Left ventricle myocardium superior (tissue), 1 donor: ENCODE data around the gene AGAP1. TPM values are rescaled to one million over a fixed set of nuclear protein-coding genes. Genes with fewer than 3 reads are reported as not detected.
A peak's percentile ranks its signal among the peaks of the same experiment; 100 is the strongest.

Experiments
- ATAC-seq: fragments of 200-7000 bp; cut with Tn5 transposase; one replicate; pipeline ENCODE4 v1.9.1; 2020; ENCODE audit warnings: mild to moderate bottlenecking, moderate library complexity
- DNase-seq: peaks from one replicate; pipeline ENCODE4 v3.0.0-alpha.2; 2020
- intact Hi-C: fragments of 100-400 bp; cut with micrococcal nuclease; formaldehyde crosslinking; loops from one replicate; pipeline ENCODE4 v1.11.0; 2022
- total RNA-seq: library from RNA; stranded (reverse); fragmentation: NEBNext Ultra II Directional; extraction: Animal tissue kit (Norgen Biotek cat#: 25700); gene quantifications from one replicate; pipeline ENCODE4 v1.2.1, GENCODE V29; 2021
- donor health status: DM: no; HTN: yes; CAD: no; lungs with severe emphysema.

The AGAP1 gene
- total RNA-seq, 1 donor from 2014 or later = 22.3 TPM

DNA sequence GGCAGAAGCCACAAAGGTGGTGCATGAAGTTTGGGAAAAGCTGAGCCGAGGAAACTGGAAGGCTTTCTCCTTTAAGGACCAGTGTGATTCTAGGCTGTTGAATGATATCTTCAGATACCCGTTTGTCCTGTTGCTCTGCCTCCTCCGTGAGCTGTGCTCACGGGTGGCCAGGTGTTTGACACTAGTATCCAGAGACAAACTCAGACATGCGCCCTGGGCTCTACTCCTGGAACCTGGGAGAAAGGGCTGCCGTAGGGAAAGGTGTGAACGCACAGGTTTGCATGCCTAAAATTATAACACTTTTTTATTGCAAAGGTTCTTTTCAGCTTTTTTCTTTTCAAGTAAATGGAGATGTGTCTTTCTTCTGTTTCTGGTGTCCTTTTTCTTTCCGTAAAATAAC is 81.6 kb downstream of the AGAP1 start:
- DNase-seq = no peak
- ATAC-seq = no peak

DNA sequence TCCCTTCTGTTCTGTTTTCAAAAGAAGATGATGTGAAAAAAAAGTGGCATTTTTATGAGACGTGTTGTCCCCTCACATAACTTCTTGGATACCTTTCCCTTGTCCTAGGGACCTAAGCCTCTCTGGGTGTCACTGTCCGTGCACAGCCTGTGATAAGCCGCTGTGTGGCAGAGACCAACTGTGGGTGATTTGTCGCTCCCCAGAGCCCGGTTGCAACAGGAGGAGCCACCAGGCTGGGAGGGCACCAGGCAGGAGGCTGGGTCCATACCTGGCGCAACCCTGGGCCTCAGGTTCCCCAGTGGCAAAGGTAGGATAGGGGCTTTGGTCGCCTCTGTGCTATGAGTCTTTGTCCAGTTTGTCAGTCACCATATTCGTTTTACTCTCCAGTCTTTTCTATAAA is 82.1 kb downstream of the AGAP1 start:
- ATAC-seq = no peak
- intact Hi-C loops = no loop called here
- no peak for DNase-seq

More for the DNA sequence above, 81.6 kb downstream of the AGAP1 start:
- intact Hi-C loops = no loop called here

DNA sequence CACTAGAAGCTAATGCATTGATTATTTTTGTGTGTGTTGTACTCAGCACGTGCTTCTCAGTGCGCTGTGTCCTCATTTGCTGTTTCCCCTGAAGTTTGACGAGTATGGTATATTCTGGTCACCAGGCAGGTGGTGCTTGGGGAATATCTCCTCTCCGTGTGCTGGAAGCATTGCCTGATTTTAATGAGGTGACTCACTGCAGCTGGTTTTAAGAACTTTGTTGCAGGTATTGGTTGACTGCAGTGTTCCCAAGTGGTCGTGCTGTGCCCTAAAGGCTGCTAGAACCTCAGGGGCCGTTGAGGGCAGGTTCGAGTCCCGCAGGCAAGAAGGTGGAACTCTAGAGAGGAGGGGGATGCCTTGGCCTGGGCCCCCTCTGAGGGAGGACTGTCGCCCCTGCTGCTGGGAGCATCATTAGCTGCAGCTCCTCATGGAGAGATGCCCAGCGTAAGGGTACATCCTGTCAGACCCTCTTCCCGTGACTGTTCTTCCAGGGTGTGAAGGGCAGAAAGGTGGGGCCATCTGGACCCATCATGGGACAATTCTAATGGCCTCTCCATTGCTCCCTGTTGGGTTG is 82.6 kb downstream of the AGAP1 start:
- intact Hi-C loops = no loop called here
- ATAC-seq (no peak), DNase-seq (no peak)

DNA sequence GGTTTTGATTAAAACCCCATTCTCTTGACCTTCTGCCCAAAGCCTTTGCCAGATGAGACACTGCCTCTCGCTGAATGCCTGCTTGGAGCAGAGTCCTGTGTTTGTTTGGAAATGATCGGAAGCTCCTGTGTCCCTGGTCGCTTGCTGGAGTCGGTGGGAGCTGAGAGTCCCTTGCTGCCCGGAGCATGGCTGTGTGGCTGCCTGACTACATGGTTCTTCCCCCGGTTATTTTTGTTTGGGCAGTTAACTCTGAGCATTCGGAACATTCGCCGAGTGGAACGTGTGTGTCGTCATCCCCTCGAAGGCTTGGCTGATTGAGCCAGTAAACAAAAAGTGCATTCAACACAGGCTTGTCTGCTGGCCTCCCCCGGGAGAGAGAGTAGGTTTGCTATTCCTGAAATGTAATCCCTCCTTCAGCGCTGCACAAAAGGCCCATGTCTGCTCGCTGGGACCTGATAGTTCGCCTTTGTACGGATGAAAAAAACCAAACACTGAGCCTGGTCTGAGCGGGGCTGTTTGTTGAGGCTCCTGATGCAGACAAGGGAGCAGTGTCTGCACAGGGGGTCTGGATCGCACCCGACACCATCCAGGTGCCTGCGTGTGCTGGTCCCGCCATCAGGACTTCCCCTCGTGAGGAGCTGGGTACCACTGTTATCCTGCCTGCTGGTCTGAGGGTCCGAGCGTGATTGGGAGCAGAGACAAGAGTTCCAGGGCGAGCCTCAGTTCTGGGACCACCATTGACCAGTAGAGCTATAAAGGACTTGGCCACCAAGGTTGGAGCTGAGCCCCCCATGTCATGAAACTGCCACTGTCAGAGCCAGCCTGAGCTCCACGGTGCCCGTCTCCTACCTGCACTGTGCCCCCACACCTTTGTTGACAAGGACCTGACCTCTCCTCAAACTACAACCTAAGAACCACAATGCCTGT is 83.8 kb downstream of the AGAP1 start:
- intact Hi-C loops = no loop called here
- ATAC-seq = peak; percentile 83
- peak; percentile 68 for DNase-seq

DNA sequence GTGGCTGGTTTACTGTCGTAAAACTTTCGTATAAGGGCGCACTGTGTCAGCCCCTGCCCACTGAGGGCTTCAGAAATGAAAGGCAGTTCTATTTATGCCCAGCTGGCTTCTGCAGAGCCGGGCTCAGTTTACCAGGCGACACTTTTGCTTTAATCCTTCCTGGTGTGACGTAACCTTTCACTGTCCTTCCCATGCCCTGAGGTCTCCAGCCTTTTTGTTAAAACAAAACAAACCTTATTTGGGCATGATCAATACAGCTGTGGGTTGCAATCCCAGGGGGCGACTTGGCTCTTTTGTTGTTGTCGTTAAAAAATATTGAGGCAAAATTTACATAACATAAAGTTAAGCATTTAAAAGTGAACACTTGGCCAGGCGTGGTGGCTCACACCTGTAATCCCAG is 85.3 kb downstream of the AGAP1 start:
- intact Hi-C loops = no loop called here
- ATAC-seq (no peak), DNase-seq (no peak)

DNA sequence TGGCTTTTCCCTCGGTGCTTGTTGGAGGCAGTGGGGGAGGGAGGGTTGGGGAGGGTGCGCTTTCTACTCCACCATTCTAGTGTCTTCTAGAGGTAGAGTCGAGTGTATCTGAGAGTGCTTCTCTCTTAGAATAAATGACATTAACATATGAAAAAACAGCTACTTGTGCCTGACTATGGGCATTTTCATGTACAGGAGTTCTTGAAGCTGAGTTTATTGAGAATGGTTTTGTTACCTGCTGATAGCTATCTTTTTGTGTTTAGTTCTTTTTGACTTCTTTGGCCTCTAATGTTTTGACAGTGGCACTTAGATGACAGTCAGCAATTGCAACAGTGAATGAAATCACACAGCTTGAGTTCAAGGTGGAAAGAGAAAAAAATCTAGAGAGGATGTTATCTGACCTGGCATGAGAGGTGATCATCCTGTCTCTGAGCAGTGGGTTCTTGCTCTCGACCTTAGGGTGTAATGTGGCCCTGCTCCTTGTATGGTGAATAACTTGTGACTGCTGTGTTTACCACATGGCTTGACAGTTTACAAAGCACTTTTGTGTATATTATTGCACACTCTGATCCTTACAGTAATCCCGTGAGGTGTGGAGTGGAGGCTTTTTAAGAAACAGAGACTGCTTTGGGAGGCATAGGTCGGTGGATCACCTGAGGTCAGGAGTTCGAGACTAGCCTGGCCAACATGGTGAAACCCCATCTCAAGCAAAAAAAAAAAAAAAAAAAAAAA is 86.7 kb downstream of the AGAP1 start:
- intact Hi-C loops = no loop called here
- ATAC-seq (no peak), DNase-seq (no peak)

DNA sequence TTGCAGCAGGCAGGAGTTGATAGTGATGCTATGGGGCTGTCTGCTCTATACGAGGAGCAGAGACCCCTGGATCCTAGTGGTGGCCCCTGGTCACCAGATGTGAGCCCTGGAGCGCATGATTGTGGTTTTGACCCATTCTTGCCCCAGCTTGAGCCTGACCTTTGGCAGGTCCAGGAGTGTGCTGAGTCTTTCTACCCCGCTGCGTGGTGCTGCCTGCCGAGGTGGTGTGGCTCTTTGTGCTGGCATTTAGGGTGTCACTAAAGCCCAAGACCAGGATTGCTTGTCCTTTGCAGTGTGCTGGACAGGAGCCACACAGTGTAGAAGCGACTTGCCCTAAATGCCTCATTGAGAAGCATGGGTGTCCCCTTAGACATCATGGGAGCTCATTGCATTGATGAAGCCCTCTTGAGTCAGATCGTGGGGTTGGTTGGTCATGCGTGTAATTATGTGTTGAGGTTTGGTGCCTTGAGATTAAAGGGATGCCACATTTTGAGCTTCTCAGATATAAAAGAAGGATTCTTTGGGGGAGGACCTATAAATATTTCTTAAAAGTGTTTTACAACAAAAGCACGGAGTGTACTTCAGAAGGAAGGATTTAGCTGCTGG is 88.3 kb downstream of the AGAP1 start:
- DNase-seq (no peak), ATAC-seq (no peak)
- intact Hi-C loops = no loop called here

DNA sequence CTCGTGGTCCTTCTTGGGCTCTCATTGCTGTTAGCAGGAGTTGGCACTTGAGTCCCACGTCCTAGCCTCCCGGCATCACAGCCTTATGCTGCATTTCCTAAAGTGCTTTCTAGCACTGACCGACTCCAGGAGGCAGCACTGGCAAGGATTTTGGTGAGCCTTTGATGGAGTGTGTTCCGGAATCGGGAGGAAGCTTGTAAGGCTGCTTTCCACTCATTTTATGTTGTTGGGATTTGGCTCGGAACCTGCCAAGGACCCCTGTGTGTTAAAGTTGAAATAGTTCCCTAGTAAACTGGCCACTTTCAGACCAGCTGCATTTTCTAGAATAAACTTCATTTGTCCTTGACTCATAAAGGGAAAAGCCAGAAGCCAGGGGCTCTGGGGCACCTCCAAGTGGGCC is 88.9 kb downstream of the AGAP1 start:
- DNase-seq = no peak
- ATAC-seq = no peak
- intact Hi-C loops = no loop called here

DNA sequence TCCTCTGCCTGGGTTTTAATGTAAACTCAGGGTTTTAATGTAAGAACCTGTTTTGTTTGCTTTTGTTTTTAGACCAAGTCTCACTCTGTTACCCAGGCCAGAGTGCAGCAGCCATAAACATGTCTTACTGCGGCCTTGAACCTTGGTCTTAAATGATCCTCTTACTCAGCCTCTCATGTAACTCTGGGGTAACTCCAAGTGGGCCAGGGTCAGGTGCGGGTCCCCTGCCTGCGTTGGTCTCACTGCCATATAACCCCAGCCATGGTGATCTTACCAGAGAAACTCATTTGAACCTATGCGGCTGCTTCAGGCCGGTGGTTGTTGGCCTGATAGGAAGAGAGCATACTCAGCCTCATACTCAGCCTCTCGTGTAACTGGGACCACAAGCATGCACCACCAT is 89.3 kb downstream of the AGAP1 start:
- ATAC-seq (no peak), DNase-seq (no peak)
- intact Hi-C loops = no loop called here

DNA sequence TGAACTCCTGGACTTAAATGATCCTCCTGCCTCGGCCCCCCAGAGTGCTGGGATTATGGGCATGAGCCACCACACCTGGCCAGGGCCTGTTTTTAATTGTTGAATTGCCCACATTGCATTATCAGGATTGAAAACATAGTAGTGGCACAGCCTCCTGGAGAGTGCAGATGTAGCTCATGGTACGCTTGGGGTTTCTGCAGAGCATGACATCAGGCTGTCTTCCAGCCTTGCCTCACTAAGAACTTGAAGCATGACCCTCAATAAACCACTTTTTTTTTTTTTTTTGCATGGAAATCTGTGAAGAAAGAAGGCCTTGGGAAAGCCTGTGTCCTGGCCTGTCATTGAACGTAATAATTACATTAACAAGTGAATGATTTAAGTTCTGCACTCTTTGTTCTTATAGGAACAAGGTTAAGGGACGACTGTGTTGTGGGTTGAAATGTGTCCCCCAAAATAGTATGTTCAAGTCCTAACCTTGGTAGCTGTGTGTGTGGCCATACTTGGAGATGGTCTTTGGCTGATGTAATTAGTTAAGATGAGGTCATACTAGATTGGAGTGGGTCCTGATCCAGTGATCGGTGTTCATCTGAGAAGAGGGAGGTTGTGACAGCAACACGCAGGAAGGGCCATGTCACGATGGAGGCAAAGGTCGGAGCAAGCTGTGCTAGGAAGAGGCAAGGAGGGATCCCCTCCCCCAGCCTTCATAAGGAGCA is 90.2 kb downstream of the AGAP1 start:
- intact Hi-C loops = no loop called here

DNA sequence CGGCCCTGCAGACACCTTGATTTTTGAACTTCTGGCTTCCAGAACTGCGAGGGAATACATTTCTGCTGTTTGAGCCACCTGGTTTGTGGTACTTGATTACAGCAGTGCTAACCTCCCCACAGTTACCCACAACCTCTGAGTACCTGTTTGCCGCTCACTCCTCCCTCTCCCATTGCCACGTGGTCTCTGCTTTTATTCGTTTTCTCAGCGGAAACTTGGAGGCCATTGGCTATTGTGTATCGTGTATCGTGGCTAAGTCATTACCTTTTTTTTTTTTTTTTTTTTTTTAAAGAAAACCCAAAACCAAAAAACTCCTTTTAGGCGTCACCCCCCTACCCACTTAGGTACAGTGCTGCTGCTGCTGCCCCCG is 90.8 kb downstream of the AGAP1 start:
- DNase-seq (no peak), ATAC-seq (no peak)
- intact Hi-C loops = no loop called here

More for the DNA sequence above, 90.2 kb downstream of the AGAP1 start:
- no peak for ATAC-seq
- no peak for DNase-seq

DNA sequence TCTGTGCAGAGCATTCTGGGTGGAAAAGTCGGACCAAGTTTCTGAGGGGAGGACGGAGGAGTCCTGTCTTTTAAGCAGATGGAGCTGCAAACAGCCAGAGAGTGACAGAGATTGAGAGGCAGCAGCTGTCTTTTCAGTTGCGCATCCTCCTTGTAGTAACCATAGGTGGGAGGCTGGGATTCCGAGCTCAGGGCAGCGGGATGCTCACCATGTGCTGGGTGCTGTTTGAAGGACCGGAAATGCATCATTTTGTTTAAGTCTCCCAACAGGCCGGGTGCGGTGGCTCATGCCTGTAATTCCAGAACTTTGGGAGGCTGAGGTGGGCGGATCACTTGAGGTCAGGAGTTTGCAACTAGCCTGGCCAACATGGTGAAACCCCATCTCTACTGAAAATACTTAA is 93.4 kb downstream of the AGAP1 start:
- DNase-seq (no peak), ATAC-seq (no peak)
- intact Hi-C loops = no loop called here

DNA sequence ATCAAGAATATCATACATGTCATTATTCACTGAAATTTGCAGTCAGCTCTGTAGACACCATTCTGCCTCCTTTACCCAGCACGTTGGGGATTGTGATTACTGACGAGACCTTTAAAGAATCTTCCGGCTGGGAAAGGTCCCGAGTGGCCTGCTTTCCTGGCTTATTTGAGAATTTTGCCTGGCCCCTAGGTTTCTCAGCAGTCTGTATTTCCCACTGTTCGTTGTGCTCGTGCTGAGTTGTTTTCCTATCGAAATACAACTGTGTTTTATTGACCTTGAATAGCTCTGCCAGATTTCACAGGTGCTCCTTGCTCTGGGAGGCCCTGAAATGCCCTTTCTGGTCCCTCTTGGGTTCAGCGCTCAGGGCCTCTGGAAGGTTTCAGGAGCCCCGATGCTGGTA is 94.9 kb downstream of the AGAP1 start:
- DNase-seq = no peak
- intact Hi-C loops = no loop called here
- ATAC-seq = peak; percentile 52

DNA sequence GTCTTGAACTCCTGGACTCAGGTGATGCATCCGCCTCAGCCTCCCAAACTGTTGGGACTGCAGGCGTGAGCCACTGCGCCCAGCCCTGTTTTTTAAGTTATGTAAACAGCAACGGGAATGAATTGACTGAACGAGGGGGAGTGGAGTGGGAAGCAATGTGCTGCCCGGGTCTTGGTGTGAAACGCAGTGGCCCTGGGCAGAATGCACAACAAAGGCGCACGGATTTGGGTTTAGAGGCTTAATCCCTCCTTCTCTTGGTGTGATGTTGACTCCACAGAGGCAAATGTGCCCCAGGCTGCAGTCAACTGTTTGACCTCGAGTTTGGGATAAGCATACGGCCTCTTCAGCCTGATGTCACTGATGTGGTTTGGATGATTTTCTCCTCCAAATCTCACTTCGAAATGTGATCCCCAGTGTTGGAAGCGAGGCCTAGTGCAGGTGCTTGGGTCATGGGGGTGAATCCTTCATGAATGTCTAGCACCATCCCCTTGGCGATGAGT is 97.4 kb downstream of the AGAP1 start:
- ATAC-seq (no peak), DNase-seq (no peak)
- intact Hi-C loops = loop anchor here (5.0 to 10.0 kb wide), 2 partner anchors 84 to 454 kb away; no protein-coding TSS in a partner anchor

DNA sequence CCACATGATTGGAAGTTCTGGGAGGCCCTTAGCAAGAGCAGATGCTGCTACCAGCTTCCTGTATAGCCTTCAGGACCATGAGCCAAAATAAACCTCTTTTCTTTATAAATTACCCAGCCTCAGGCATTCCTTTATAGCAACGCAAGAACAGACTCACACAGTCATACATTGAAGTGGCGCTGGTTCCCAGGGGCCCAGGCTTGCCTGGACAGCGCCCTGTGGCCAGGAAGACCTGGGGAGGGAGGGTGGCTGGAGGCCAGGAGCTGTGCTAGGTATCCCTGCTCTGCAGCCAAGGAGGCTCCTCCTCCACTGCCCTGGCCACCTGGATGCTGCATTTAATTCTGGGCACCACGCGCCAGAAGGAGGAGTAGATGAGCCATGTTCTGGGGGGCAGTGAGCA is 98.1 kb downstream of the AGAP1 start:
- ATAC-seq (no peak), DNase-seq (no peak)
- intact Hi-C loops = loop anchor here (5.0 to 10.0 kb wide), 2 partner anchors 83 to 455 kb away; no protein-coding TSS in a partner anchor

DNA sequence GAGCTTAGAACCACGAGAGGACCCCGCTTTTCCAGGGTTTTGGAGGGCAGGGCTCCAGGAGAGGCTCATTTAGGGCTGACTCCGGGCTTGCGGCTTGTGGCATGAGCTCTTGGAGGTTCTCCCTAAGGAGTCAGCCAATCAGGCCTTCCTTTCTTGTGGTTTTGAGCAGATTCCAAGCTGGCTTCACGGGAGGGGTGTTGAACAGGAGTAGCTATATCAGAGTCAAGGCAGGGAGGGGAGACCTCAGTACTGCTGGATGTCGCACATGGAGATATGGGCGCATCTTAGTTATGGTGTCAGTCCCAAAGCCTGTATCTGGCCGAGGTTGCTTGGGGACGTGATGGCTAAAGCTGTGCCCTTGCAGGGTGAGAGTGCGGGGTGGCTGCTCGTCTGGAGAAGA is 98.6 kb downstream of the AGAP1 start:
- intact Hi-C loops = loop anchor here (5.0 to 10.0 kb wide), 2 partner anchors 82 to 455 kb away; no protein-coding TSS in a partner anchor
- ATAC-seq (no peak), DNase-seq (no peak)

DNA sequence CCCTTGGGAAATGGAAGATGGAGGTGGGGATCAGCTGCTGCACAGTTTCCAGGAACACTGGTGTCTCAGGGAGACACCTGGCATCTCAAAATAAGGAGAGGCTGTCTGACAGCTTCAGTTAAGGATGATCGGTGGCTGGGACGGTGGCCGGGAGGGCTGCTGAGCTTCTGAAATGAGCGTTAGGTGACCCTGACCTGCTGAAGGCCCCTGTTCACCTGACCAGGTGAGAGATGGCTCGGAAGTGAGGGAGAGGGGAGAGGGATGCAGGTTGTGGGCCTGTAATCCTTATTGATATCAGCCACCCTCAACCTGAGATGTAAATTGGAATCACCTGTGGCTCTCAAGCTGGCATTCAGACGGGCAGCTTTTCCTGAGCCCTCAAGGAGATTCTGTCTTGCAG is 99.0 kb downstream of the AGAP1 start:
- DNase-seq (no peak), ATAC-seq (no peak)
- intact Hi-C loops = loop anchor here (5.0 to 10.0 kb wide), 2 partner anchors 82 to 456 kb away; no protein-coding TSS in a partner anchor

DNA sequence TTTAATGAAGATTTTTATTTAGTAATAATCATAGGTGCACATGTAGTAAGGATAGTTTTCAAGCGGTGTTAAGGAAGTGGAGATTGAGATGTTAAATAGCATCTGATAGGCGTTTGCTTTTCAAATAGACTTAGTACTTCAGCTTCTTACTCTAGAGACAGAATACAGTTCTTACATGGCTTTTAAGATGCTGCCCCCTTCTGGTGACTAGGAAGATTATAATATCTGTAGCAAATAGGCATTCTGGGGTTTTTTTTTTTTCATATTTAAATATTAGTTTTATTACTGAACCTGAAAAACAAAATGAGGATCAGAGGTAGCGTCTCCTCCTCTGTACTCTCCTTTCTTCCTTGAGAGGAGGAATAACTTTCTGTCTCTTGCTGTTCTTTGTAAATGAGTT is 100.2 kb downstream of the AGAP1 start:
- ATAC-seq (peak; percentile 68), DNase-seq (no peak)
- intact Hi-C loops = loop anchor here (2.0 to 10.0 kb wide), 3 partner anchors 81 to 457 kb away; no protein-coding TSS in a partner anchor

DNA sequence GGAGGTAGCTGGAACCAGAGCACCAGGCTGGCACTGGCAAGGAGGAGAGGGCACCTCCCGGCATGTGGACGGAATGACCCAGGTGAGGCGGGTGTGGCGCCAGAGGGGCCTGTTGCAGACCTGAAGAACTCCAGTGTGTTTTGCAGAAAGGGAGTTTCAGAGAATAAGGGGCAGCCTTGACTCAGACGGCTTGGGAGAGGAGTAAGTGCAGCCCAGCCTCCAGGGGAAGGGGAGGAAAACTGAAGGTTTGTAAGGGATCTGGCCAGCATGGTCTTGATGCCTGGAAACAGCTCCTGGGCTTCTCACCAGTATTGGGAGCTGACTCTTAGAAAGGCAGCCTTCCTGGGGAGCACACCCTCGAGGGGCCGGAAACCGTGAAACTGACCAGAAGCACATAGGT is 101.1 kb downstream of the AGAP1 start:
- no peak for DNase-seq
- intact Hi-C loops = loop anchor here (2.0 to 10.0 kb wide), 3 partner anchors 80 to 458 kb away; no protein-coding TSS in a partner anchor
- ATAC-seq = peak; percentile 19
